Globus pallidus (tissue), 1 donor: ENCODE data around the gene ALDH3A2.
"Not testable (repeated sequence)": the region's sequence is repeated elsewhere in the genome, so short reads cannot be mapped to it uniquely, and the experiment has no call there.

ENCODE experiments used
- DNase-seq: peaks from one replicate; pipeline ENCODE4 v3.0.0-alpha.2; 2015; ENCODE audit warnings: low spot score

The ALDH3A2 gene

GRCh38 chr17:19678581-19679453, 30.3 kb downstream of the ALDH3A2 start:
- DNase-seq, result no peak

- no peak for DNase-seq
These were observed 34.6 kb downstream of the ALDH3A2 start for GRCh38 chr17:19683117-19683516.

- DNase-seq, result not testable (repeated sequence)
These were observed 36.5 kb downstream of the ALDH3A2 start for GRCh38 chr17:19684909-19685580.

GRCh38 chr17:19686400-19687090, 38.0 kb downstream of the ALDH3A2 start:
- no peak for DNase-seq

- no peak for DNase-seq
These were observed 53.7 kb downstream of the ALDH3A2 start for GRCh38 chr17:19702217-19702641.

GRCh38 chr17:19703106-19703827, 54.7 kb downstream of the ALDH3A2 start:
- DNase-seq, result no peak

GRCh38 chr17:19703828-19704613, 55.5 kb downstream of the ALDH3A2 start:
- no peak for DNase-seq

- DNase-seq, result no peak
These were observed 56.6 kb downstream of the ALDH3A2 start for GRCh38 chr17:19705201-19705600.

GRCh38 chr17:19705771-19706770, 57.5 kb downstream of the ALDH3A2 start:
- DNase-seq, result no peak

- DNase-seq, result no peak
These were observed 58.5 kb downstream of the ALDH3A2 start for GRCh38 chr17:19706791-19707727.

GRCh38 chr17:19707728-19708221, 59.2 kb downstream of the ALDH3A2 start:
- DNase-seq, result no peak

- DNase-seq, result no peak
These were observed 60.1 kb downstream of the ALDH3A2 start for GRCh38 chr17:19708431-19709175.

GRCh38 chr17:19709841-19710240, 61.3 kb downstream of the ALDH3A2 start:
- DNase-seq, result no peak

- no peak for DNase-seq
These were observed 64.0 kb downstream of the ALDH3A2 start for GRCh38 chr17:19712436-19713004.

GRCh38 chr17:19713462-19713861, 64.9 kb downstream of the ALDH3A2 start:
- no peak for DNase-seq

- DNase-seq, result no peak
These were observed 65.4 kb downstream of the ALDH3A2 start for GRCh38 chr17:19713901-19714361.
